PFSK-1 (cell line): ENCODE results near the gene COL12A1.

ENCODE experiments used
- POLR2AphosphoS5 ChIP-seq: IDR thresholded peaks from 2 replicates; pipeline ENCODE4 v1.6.1; 2012; ENCODE audit warnings: low read depth, mild to moderate bottlenecking, control low read depth, low read length, moderate library complexity
- REST ChIP-seq, 2 experiments: IDR thresholded peaks; 2 replicates each; pipeline versions ENCODE4 v1.6.1 to v1.8.0; 2011 to 2012; ENCODE audit warnings: low read depth in 2 of 2, low read length in 2 of 2, control low read depth in 1 of 2, inconsistent platforms in 1 of 2, mild to moderate bottlenecking in 1 of 2, moderate library complexity in 1 of 2; ENCODE audit not compliant: insufficient read depth in 1 of 2
- SIN3A ChIP-seq: IDR thresholded peaks from 2 replicates; pipeline ENCODE4 v1.6.1; 2012; ENCODE audit warnings: mild to moderate bottlenecking, low read length, moderate library complexity, borderline replicate concordance; ENCODE audit not compliant: insufficient read depth

- TF ChIP-seq SIN3A (no peak), REST (IDR thresholded peaks at IDR 0.05; ENCODE audit: insufficient read depth in 1 of 2, low read depth in 2 of 2, low read length in 2 of 2) (no peak), POLR2AphosphoS5 (no peak)
Measured at GRCh38 chr6:75115481-75115880, 90.4 kb downstream of the COL12A1 start.
